Activated CD8-positive, alpha-beta memory T cell treated with anti-CD3 and anti-CD28 coated beads, Interleukin-2, amount 50 U/mL, for 24 hours (primary cell): ENCODE data around the gene SPPL2B.

ENCODE experiments used
- DNase-seq: peaks from one replicate; pipeline ENCODE4 v3.0.0-alpha.2; 2020; ENCODE audit errors: extremely low read depth

The SPPL2B gene

GRCh38 chr19:2302319-2303210 lies 25.9 kb upstream of the SPPL2B start:
- no peak for DNase-seq

- DNase-seq = no peak
Observed at GRCh38 chr19:2303211-2303798, 25.2 kb upstream of the SPPL2B start.

- DNase-seq = no peak
Observed at GRCh38 chr19:2305452-2306280, 22.8 kb upstream of the SPPL2B start.

- no peak for DNase-seq
Observed at GRCh38 chr19:2306281-2306806, 22.1 kb upstream of the SPPL2B start.

GRCh38 chr19:2306971-2307370 lies 21.5 kb upstream of the SPPL2B start:
- no peak for DNase-seq

GRCh38 chr19:2307518-2308012 lies 20.9 kb upstream of the SPPL2B start:
- DNase-seq = no peak

GRCh38 chr19:2308114-2308556 lies 20.3 kb upstream of the SPPL2B start, which contains the start of gene LINGO3:
TSS of gene LINGO3 (minus strand) at chr19:2308154. CDS start at chr19:2291776, 16,378 bp downstream.
- DNase-seq = no peak

- DNase-seq = no peak
Observed at GRCh38 chr19:2309734-2310362, 18.6 kb upstream of the SPPL2B start.

- DNase-seq = no peak
Observed at GRCh38 chr19:2311093-2311492, 17.4 kb upstream of the SPPL2B start.

- no peak for DNase-seq
Observed at GRCh38 chr19:2312820-2313501, 15.5 kb upstream of the SPPL2B start.

GRCh38 chr19:2315121-2315817 lies 13.2 kb upstream of the SPPL2B start:
- no peak for DNase-seq

- no peak for DNase-seq
Observed at GRCh38 chr19:2315818-2316353, 12.6 kb upstream of the SPPL2B start.

- DNase-seq = no peak
Observed at GRCh38 chr19:2317300-2317699, 11.2 kb upstream of the SPPL2B start.

- DNase-seq = no peak
Observed at GRCh38 chr19:2317756-2318155, 10.7 kb upstream of the SPPL2B start.

- no peak for DNase-seq
Observed at GRCh38 chr19:2318923-2319322, 9.6 kb upstream of the SPPL2B start.

GRCh38 chr19:2319551-2319950 lies 8.9 kb upstream of the SPPL2B start:
- DNase-seq = no peak

- DNase-seq = no peak
Observed at GRCh38 chr19:2320049-2320448, 8.4 kb upstream of the SPPL2B start.

GRCh38 chr19:2320939-2321338 lies 7.5 kb upstream of the SPPL2B start:
- DNase-seq = no peak

- no peak for DNase-seq
Observed at GRCh38 chr19:2321565-2322283, 6.8 kb upstream of the SPPL2B start.
